HG03521 (cell line): ENCODE measurements around the gene TCF4.

ENCODE experiments used
- ATAC-seq: cut with Tn5 transposase; IDR thresholded peaks from one replicate; pipeline ENCODE4 v1.9.1; 2021; ENCODE audit warnings: mild to moderate bottlenecking, moderate library complexity; ENCODE audit not compliant: unreplicated experiment

The TCF4 gene

DNA sequence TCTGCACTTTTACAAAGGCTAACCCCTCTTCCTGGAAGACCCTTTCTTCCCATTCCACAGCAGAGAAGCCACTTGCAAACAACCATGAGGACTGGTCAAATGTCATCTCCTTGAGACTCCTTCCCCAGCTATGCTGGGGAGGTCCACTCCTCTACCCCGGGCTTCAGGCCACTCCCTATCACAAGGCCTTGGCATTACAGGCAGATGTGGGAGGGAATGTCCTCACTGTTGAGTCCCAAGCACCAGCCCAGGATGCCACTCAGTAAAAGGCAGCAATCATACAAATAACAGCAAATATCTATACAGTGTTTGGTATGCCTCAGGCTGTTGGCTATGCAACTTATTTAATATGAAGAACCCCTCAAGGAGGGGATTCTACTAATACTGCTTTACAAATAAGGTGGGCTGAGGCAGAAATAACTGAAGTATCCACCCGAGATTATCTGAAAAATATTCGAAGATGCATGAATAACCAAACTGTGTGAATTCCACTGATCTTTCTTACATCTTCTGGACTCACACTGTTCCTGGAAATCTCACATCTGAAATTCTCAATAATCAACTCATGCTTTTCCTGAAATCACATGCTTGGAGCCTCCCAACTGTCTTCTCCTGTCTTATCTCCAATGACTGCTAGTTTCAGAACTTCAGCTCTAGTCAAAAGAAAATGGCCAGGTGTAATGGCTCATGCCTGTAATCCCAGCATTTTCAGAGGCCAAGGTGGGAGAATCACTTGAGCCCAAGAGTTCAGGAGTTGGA, 226.3 kb downstream of the TCF4 start:
- no peak for ATAC-seq

DNA sequence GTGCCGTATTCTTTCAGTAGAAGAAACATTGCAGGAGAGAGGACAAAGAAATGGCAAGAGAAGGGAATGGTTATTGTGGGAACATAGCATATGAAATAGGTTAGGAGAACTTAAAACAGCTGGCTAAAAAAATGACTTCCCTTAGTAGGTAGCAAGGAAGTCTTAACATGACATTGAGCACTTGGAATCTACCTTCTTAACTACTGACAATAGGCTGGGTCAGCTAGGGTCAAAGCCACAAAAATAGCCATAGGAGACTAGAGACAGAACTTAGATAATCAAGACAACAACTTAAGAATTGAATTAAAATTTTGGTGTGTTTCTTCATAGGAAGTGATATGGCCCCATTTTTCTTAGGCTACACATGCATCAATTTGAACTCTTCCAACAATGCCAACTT, 227.9 kb downstream of the TCF4 start:
- ATAC-seq = no peak

DNA sequence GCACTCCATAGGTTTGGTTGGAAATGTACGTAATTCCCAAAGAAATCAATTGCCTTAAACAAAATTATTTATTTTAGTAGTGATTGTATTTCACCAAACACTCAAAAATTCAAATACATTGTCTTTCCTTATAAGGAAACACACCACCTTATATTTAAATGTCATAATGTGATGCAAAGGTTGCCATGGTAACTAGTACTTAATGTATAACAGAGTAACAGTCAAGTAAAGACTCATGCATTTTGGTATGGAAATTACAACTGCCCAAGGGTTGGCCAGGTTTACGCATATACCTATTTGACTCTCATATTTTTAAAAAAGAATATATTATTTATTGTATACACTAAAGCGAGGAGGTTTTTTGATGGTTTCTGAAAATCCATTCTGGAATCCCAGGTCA, 231.2 kb downstream of the TCF4 start:
- ATAC-seq = no peak

DNA sequence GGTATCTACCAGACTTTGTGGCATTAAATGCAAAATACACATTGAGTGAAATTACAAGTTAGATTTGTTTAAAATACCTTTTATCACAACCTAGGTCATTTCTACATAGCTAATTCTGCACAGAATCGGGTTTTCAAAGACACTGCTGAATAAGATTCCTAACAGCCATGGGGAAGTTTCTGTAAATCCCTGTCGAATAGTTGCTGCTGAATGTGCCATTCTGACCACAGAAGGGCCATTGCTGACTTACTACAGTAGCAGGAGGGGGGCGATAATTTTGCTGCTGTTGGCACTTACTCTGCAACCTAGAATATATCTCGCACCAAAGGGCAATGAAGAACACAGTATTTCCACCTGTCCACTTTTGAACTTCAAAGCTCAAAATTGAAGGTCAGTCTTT, 232.8 kb downstream of the TCF4 start:
- ATAC-seq = no peak

DNA sequence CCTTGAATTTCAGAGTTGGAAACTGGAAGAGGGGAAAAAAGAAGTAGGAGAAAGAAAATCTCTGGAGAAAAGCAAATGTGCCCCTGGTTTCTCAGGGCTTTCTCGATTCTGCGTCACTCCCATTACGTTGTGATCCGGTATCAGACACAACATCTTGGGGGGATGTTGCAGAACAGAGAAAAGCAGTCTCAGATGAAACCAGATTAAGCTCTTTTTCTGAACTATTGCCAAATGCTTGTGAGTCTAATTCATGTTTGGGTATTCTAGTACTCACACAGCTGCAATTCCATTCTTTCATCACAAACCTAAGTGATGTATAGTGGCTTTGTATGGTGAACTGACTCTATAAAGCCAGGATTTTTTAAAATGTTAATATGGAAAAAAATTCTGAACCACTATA, 233.2 kb downstream of the TCF4 start:
- ATAC-seq = no peak

DNA sequence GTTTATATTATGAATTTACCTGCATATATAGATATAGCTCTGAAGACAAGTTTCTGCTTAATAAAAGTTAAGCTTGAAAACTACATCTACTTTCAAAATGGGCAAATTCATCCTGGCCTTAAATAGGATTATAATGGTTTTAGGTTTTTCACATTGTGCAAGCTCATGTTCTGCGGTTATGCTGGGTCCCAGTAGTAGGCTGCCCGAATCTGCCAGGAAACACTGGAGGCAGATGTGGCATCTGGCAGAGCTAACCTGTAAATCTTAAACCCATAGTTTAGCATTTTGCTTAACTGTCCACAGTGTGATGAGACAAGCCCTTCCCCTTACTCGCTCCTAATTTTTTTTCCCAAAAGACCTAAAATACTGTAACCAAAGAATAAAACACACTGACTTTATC, 234.2 kb downstream of the TCF4 start:
- no peak for ATAC-seq

DNA sequence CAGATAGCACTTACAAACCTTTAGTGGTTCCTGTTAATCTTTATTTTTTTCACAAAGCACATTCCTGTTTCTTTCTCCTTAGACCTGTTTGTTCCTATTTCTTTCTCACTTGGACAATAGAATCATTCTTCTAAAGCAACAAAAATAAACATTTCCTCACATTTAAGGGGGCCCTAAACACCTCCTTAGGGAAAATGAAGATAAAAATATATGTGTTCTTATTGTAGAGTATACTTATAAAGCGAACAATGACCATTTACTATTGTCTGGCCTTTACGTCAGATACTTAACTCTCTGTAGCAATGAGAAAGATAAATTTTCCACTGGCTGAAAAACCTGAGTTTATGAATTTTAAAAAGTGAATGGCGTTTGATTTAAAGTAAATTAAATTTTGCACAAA, 234.6 kb downstream of the TCF4 start:
- no peak for ATAC-seq

DNA sequence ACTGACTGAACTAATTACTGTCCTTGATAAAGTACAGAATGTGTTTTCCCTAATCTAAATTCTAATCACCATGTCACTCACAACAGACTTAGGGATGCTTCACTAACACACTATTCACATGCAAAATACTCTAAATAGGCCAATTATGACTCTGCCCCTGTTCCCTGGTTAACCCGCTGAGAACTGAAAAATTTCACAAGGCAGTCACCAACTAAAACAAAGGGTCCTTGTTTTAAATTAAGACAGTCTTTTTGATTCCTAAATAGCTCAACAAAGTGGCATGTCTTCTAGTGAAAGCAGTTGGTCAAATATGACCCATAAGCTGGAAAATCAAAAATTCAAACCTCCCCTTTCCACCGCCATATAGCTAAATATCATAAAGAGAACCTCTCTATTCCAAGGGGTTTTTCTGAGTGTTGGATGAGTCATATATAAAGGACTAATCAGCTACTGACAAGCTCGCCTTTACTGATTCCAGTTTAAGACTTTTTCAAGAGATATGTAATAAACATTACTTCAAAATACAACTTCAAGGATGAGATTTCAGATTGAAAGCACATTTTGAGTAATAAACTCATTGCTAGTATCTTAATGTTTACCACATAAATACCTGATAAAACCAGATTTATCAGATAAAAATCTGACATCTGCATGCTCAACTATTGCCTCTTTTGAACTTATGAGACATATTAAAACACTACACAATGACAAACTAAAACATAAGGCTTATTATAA, 235.8 kb downstream of the TCF4 start:
- ATAC-seq = no peak

DNA sequence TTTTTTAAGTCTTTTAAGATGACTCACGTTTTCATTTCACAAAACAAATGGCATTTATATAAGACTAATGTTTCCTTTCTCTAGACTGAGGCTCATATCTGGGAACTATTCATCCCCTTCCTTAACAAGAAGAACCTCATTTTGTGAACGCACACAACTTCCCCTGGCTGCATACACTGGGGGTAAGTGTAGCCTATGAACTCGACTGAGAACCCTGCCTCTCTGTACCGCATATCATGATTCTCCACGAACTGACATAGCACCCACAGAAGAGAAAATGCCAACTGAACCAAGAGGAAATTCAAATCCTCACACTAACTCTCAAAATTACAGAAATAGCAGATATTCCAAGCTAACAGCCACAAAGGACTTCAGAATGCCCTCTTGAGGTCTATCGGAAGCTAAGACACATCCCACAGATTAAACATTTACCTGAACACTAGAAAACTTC, 236.7 kb downstream of the TCF4 start:
- no peak for ATAC-seq

DNA sequence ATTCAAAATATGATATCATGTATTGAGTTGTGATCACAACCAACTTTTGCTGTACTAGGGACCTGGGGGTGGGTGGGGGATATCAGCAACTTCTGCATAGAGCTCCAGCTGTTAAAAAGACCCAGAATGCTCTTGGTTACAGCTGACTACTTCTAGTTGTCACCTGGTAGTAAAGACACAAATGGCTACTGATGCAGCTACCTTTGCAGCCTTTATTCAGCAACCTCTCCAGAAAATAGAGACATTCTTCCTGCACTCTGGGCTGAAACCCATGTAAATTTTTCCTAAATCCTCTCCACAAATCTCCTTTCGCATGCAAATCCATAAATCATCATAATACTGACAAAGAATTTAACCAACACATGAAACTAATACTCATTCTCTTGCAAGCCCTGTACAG, 238.3 kb downstream of the TCF4 start:
- no peak for ATAC-seq

DNA sequence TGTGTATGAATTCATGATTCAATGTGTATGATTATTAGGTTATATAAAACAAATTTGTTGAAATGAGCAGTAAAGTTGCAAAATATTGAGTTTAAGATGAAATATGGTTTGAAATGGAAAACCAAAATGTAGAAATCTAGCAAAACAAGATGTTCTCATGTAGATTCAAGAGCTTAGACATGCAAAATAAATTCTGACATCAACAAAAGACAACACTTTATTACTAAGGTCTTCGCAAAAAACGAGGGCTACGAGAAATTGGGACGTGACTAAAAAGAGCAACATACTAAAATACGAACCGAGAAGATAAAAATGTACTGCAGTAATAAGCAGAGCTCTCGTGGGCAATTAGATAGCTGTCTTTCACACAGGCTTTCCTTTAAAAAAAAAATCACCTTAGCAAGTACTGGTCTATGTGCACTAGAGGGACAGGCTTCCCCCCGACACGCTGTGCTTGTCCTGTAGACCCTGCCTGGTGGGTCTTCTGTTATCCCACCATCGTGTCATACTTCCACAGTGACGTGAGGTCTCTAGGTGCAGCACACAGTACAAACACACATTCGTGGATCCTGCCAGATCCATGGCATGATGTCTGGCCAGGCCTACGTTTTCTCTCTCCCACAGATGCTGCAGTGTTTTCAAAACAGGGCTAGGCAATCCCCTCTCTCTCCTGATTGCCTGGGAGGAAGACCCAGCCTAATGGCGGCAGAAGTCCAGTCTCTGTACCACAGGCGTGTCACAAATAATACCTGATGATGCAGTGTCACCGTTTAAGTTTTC, 240.8 kb downstream of the TCF4 start:
- ATAC-seq = no peak

DNA sequence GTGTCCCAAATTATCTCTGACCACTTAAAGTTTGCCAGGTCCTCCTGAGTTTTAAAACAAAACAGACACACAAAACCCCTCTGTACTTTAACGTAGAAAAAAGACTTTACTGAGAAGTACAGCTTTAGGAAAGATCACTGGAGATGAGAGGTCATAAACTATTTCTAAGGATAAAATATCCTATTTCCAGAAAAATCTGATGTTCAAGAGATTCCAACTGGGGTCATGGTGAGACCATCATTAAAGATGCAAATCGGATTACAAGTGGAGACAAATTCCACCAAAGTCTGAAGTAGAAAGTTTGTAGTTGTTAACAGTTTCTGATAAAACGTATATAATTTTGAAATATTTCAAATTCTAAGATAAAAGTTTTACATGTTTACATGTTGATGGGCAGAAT, 241.6 kb downstream of the TCF4 start:
- ATAC-seq = no peak

DNA sequence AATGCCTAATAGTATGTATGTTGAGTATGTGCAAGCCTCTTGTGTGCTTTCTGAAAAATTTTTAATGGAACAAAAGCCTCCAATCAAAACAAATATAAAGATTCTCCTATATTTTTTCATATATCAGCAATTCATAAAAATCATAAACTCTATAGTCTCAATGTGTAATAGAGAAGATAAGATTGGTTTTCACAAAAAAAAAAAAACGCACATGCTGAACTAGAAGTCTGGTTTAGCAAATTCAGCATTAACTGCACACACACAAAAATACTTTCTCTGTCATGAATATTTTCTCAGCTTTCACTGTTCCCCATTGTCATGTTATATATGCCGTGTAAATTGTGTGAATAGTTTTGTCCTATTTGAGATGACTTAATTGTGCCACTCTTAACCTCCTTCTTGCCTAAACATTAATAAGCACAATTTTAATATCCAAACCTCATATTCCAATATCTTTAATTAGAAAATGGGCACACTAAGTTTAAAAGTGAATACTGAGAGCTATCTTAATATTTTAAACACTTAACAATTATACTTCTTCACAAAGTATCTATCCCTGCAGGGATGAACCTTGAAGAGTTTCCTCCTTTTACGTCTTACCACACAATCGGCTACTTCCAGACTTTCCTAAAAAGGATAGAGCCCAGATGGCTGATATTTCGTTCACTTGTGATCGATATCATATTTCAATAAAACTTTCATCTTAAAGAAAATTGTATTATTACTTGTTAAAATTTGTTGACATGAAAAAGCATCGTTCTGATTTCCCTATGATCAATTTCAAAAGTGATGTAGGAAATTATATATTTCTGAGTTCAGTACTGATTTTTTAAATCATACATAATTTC, 242.7 kb downstream of the TCF4 start:
- ATAC-seq = no peak

DNA sequence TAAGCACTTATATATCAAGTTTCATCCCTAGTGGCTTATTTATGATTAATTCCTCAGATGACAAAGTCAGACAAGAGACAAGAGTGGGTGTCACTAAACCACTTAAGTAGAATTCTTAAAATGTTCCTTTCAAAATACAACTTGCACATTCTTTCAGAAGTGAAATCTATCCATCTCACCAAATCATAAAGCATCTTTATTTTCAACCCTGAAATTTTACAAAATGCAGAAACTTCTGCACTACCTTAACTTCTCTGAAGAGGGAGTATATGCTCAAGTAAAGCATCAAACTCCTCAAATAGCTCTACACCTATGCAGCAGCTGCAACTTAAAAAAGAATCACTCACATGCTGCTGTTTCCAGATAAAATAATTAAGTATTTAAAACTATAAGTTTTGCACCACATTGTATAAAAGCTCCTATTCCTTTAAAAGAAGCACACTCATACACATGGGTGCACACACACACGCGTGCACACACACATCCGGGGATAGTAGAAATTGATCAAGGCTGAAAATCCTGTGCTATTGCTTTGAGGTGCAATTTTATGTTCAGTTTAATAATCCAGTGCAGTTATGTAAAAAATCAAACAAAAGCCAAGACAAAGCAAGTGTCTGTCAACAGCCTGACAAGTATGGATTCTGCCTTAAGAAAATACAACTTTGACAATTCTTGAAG, 244.5 kb downstream of the TCF4 start:
- peak; percentile 77 for ATAC-seq

DNA sequence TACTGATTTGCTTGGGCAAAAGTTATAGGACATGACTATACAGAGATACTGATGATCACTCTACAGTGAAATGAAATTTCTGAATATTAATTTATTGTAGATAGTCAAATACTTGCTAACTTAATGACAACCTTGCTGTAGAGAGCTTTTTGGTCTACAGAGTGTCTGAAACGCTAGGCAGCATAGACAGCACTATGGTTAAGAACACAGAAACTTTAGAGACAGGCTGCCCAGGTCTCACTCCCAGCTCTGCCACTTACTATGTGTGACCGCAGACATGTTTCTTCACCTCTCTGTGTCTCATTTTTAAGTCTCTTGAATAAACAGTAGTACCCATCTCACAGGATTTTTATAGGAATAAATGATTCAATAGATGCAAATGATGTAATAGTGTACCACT, 247.0 kb downstream of the TCF4 start:
- ATAC-seq = no peak

DNA sequence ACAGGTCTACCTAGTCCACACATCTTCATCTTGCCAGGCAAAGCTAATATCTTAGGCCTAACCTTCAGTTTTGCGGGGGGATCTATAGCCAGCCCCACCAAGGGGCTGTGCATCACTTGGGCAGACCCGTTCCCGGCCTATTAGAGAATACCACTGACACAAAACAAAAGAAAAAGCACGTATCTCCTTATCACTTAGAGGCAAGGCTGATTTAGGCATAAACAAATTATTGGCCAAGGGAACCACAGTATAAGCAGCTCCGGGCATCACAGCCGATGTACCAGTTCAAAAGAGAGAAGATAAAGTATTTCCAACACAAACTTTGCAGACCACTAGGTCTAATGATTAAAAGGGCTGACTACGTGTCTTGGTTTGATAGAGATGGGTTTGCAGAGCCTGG, 248.0 kb downstream of the TCF4 start:
- ATAC-seq = no peak

DNA sequence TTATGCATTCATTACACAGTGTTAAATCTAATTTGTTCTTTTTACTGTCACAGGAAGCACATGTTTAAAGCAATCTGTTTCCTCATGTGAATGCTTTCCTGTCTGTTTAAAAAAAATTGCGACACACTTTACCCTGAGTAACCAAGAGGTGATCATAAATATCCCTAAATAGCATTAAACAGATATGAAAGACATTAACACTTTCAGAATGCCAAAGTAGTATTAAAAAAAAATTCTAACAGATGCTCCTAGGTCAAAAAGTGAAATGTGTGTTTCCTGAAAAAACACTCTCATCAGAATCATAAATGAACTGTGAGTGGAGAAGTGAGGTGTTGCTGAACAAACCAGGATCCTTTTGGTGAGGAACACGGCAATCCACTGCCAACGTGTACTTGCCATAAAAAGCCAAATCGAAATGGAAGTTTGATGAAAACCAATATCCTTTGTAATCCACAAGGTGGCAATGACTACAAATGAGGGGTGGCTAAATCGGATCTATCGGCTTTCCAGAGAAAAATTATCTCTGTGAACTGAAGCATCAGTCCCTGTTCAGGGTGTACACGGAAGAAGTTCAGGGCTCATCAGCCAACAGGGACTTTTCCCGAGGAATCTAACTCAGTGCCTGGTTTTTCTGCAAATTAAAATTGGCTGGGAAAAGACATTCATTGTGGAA, 248.9 kb downstream of the TCF4 start:
- ATAC-seq = no peak

DNA sequence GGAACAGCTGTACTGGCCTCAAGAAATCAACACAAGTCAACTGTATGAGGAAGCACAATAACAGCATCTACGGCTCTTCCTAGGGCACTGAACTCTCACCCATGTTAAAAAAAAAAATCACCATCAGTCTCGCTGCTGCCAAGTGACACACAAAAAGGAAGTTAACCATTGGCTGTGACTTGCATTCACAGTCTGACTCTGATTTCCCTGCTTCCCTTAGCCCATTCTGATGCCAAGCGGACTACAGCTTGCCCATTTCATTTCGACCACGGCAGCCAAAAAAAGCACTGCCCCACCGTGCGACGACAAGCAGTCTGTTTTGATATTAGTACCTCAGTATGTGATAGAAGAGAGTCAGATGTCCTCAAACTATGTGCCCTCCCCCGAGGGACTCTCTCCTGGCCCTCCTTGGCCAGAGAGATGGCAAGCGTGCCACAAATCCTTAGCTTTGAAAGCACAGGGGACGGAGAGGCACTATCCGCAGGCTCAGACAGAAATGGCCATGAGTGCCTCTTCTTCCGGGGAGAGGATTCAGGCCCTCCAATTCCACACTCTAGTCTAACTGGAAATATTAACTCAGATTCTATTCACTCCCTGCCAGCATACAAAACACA, 250.0 kb downstream of the TCF4 start:
- no peak for ATAC-seq

DNA sequence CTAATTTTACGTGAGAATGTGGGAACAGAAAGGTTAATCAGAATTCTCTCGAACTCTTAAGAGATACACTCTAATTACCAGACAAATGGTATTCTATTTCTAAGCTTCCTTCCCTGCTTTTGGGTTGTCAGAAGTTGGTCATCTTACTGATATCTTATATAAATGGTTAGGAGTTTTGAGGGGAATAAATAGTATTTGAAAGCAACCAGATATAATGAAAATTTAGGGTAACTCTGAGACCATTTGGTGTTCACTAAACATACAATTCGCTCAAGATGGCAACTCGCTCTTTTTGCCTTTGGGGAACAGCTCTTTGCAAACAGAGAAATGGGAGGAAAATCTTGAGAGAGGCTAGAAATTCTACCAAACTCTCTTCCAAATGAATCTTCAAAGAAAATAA, 250.9 kb downstream of the TCF4 start:
- ATAC-seq = no peak
